GM12892 (cell line): ENCODE data around the gene PIP4K2A.

Source experiments
- POLR2A ChIP-seq: IDR thresholded peaks from 2 replicates; pipeline ENCODE4 v1.6.1; 2011; ENCODE audit warnings: low read depth, low read length, control low read depth
- TAF1 ChIP-seq: IDR thresholded peaks from 2 replicates; pipeline ENCODE4 v1.6.1; 2011; ENCODE audit warnings: low read depth, mild to moderate bottlenecking, control low read depth, low read length, borderline replicate concordance

- TF ChIP-seq TAF1 (no peak), POLR2A (no peak)
Measured at GRCh38 chr10:22527520-22527919, 186.9 kb downstream of the PIP4K2A start.
